ENCODE results near the gene RASSF7.

DNA sequence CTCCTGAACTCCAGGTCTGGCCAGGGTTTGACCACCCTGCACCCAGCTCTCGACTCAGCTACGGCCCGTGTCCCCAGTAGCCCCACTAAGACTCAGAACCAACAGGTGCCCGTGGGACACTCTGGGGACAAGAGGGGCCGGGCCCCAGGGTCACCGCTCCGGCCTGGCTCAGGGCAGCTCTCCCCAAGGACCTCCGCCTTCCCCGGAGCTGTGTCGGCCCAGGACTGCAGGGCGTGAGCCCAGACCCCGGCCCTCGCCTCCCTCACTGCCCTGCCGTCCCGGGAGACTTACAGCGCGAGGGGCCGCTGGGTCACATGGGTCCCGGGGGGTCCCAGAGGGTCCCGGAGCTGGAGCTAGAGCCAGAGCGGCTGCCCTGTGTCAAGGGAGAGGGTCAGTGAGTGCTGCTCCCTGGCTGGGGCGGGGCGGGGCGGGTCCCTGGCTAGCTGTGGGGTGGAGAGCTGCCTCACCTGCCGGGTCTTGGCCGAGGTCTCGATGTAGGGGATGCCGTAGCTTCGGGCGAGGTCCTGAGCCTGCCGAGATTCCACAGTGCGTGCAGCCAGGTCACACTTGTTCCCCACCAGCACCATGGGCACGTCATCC is 27.7 kb upstream of the RASSF7 start:
- TF ChIP-seq EZH2 (IDR thresholded peaks at IDR 0.05; ENCODE audit: insufficient read depth, low read length): no peak
- TF ChIP-seq, protein P1, sequence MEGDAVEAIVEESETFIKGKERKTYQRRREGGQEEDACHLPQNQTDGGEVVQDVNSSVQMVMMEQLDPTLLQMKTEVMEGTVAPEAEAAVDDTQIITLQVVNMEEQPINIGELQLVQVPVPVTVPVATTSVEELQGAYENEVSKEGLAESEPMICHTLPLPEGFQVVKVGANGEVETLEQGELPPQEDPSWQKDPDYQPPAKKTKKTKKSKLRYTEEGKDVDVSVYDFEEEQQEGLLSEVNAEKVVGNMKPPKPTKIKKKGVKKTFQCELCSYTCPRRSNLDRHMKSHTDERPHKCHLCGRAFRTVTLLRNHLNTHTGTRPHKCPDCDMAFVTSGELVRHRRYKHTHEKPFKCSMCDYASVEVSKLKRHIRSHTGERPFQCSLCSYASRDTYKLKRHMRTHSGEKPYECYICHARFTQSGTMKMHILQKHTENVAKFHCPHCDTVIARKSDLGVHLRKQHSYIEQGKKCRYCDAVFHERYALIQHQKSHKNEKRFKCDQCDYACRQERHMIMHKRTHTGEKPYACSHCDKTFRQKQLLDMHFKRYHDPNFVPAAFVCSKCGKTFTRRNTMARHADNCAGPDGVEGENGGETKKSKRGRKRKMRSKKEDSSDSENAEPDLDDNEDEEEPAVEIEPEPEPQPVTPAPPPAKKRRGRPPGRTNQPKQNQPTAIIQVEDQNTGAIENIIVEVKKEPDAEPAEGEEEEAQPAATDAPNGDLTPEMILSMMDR (IDR thresholded peaks at IDR 0.05; ENCODE audit: insufficient read depth, low read depth, low read length): no peak
